HepG2 (cell line): ENCODE data around the gene KCNT2. TPM values are rescaled to one million over a fixed set of nuclear protein-coding genes. Genes with fewer than 3 reads are reported as not detected.

Experiments
- ATAC-seq: fragments of 200-7000 bp; cut with Tn5 transposase; 3 replicates; pipeline ENCODE4 v1.9.1; 2020; ENCODE audit warnings: mild to moderate bottlenecking, moderate library complexity
- BruUV-seq: library from RNA; stranded (reverse); fragments of 400-500 nt; replicated peaks from 2 replicates; lab custom pipeline; 2021; lab: Mats Ljungman, UMichigan
- CTCF ChIA-PET: fragments of 300-600 bp; formaldehyde crosslinking; extraction: SDS; loops from one replicate; lab custom pipeline; 2021; ENCODE audit warnings: low total read pairs, inconsistent platforms, low intra/inter-chr PET ratio; lab: Yijun Ruan, JAX
- POLR2A ChIA-PET: fragments of 350-600 bp; sonication (Branson Sonifier 250); formaldehyde crosslinking; loops from one replicate; lab custom pipeline; 2020; ENCODE audit warnings: antibody characterized with exemption, inconsistent platforms; lab: Yijun Ruan, JAX
- DNase-seq: peaks from one replicate; pipeline ENCODE4 v3.0.0-alpha.2; 2015; ENCODE audit warnings: low spot score
- FAIRE-seq: peaks from 3 replicates; lab custom pipeline; 2011; peaks lifted over from hg19 to GRCh38; lab: Jason Lieb, UNC
- H2AFZ ChIP-seq: one replicate; pipeline ENCODE4 v1.6.1; 2011; ENCODE audit warnings: low read length, inconsistent platforms
- H3K27ac ChIP-seq: fragments of 300-600 bp; 3 replicates; pipeline ENCODE4 v1.8.0; 2011; ENCODE audit warnings: mixed run types, mild to moderate bottlenecking, mixed read lengths, low read length, inconsistent platforms; ENCODE audit not compliant: insufficient read depth; ENCODE audit errors: extremely low read length
- H3K27me3 ChIP-seq, 2 experiments: fragments of 200-600 bp in 1 of 2; 2 replicates in 1 of 2; 3 replicates in 1 of 2; pipeline versions ENCODE4 v1.6.0 to v1.8.0; 2011; ENCODE audit warnings: low read length in 2 of 2, mild to moderate bottlenecking in 2 of 2, moderate library complexity in 2 of 2, inconsistent platforms in 1 of 2; ENCODE audit not compliant: insufficient read depth in 2 of 2, control insufficient read depth in 1 of 2
- H3K36me3 ChIP-seq, 2 experiments: fragments of 200-600 bp in 1 of 2; replicated peaks in 1 of 2; 2 replicates in 1 of 2; 3 replicates in 1 of 2; pipeline versions ENCODE4 v1.5.1 to v1.8.0; 2011; ENCODE audit warnings: low read length in 2 of 2, inconsistent platforms in 1 of 2; ENCODE audit not compliant: insufficient read depth in 2 of 2, control insufficient read depth in 1 of 2
- H3K4me1 ChIP-seq: 2 replicates; pipeline ENCODE4 v1.5.1; 2012; ENCODE audit warnings: low read length, inconsistent platforms; ENCODE audit not compliant: insufficient read depth
- H3K4me2 ChIP-seq: 2 replicates; pipeline ENCODE4 v1.6.0; 2011; ENCODE audit warnings: low read depth, low read length, inconsistent platforms
- H3K4me3 ChIP-seq, 3 experiments: fragments of 200-600 bp in 1 of 3; sonication (generic), shearing (Covaris generic) in 1 of 3; replicated peaks in 1 of 3; 2 replicates each; pipeline ENCODE4 v1.5.1; 2011 to 2016; ENCODE audit warnings: low read length in 3 of 3, inconsistent platforms in 2 of 3, low read depth in 2 of 3, mild to moderate bottlenecking in 2 of 3, control low read depth in 1 of 3, mixed read lengths in 1 of 3; ENCODE audit not compliant: insufficient read depth in 1 of 3
- H3K79me2 ChIP-seq: one replicate; pipeline ENCODE4 v1.6.1; 2011; ENCODE audit warnings: low read length, inconsistent platforms; ENCODE audit not compliant: insufficient read depth
- H3K9ac ChIP-seq: 2 replicates; pipeline ENCODE4 v1.6.0; 2011; ENCODE audit warnings: mild to moderate bottlenecking, low read depth, low read length, inconsistent platforms; ENCODE audit not compliant: insufficient read depth
- H3K9me3 ChIP-seq: 2 replicates; pipeline ENCODE4 v1.5.1; 2012; ENCODE audit warnings: mild to moderate bottlenecking, low read length
- H4K20me1 ChIP-seq: 2 replicates; pipeline ENCODE4 v1.6.0; 2011; ENCODE audit warnings: inconsistent platforms, mild to moderate bottlenecking, low read length, moderate library complexity; ENCODE audit not compliant: insufficient read depth
- E2F2 ChIP-seq: sonication (generic); formaldehyde crosslinking; IDR thresholded peaks from 2 replicates; pipeline ENCODE4 v1.4.0; 2020; ENCODE audit warnings: missing genetic modification reagents, borderline replicate concordance
- HOXA7 ChIP-seq: sonication (generic); formaldehyde crosslinking; IDR thresholded peaks from 2 replicates; pipeline ENCODE4 v1.8.1; 2022; ENCODE audit warnings: mild to moderate bottlenecking, missing genetic modification reagents, moderate library complexity
- KIAA2018 ChIP-seq: sonication (generic); formaldehyde crosslinking; IDR thresholded peaks from 2 replicates; pipeline ENCODE4 v1.5.0; 2020; ENCODE audit warnings: mild to moderate bottlenecking, missing genetic modification reagents, borderline replicate concordance
- MZF1 ChIP-seq: sonication (generic); formaldehyde crosslinking; IDR thresholded peaks from 2 replicates; pipeline ENCODE4 v1.8.1; 2023; ENCODE audit warnings: mild to moderate bottlenecking, missing genetic modification reagents, borderline replicate concordance
- NFATC3 ChIP-seq: sonication (generic); formaldehyde crosslinking; IDR thresholded peaks from 2 replicates; pipeline ENCODE4 v1.5.1; 2020; ENCODE audit warnings: mild to moderate bottlenecking, missing genetic modification reagents
- SALL2 ChIP-seq: sonication (generic); formaldehyde crosslinking; IDR thresholded peaks from 2 replicates; pipeline ENCODE4 v1.8.1; 2023; ENCODE audit warnings: mild to moderate bottlenecking, missing genetic modification reagents, inconsistent platforms
- SNAPC5 ChIP-seq: sonication (generic); formaldehyde crosslinking; IDR thresholded peaks from 2 replicates; pipeline ENCODE4 v1.8.1; 2023; ENCODE audit warnings: mild to moderate bottlenecking, missing genetic modification reagents, borderline replicate concordance
- TARDBP ChIP-seq: sonication (generic); formaldehyde crosslinking; IDR thresholded peaks from 2 replicates; pipeline ENCODE4 v1.8.0; 2022; ENCODE audit warnings: mild to moderate bottlenecking, missing genetic modification reagents
- ZNF230 ChIP-seq: sonication (generic); formaldehyde crosslinking; IDR thresholded peaks from 2 replicates; pipeline ENCODE4 v1.4.0; 2020; ENCODE audit warnings: mild to moderate bottlenecking, missing genetic modification reagents
- ZNF574 ChIP-seq: sonication (generic); formaldehyde crosslinking; IDR thresholded peaks from 2 replicates; pipeline ENCODE4 v1.4.0; 2020; ENCODE audit warnings: missing genetic modification reagents
- ZNF607 ChIP-seq: sonication (generic); formaldehyde crosslinking; IDR thresholded peaks from 2 replicates; pipeline ENCODE4 v1.5.1; 2020; ENCODE audit warnings: missing genetic modification reagents, mild to moderate bottlenecking, borderline replicate concordance
- ZSCAN20 ChIP-seq: sonication (generic); formaldehyde crosslinking; IDR thresholded peaks from 2 replicates; pipeline ENCODE4 v1.4.0; 2020; ENCODE audit warnings: missing genetic modification reagents, mild to moderate bottlenecking, borderline replicate concordance
- ZSCAN21 ChIP-seq: sonication (generic); formaldehyde crosslinking; IDR thresholded peaks from 2 replicates; pipeline ENCODE4 v1.8.0; 2022; ENCODE audit warnings: mild to moderate bottlenecking, missing genetic modification reagents, moderate library complexity, borderline replicate concordance
- in situ Hi-C: cut with HindIII; loops from 2 replicates; pipeline ENCODE4 v1.10.0; 2017; ENCODE audit warnings: low pct_unique_long_range_greater_than_20kb; ENCODE audit not compliant: extremely low pct_ligation_motif_present
- intact Hi-C: fragments of 100-400 bp; cut with micrococcal nuclease; formaldehyde crosslinking; loops from one replicate; pipeline ENCODE4 v1.10.0; 2022; ENCODE audit not compliant: unreplicated experiment
- polyA plus RNA-seq, 8 experiments: library from polyadenylated mRNA; depleted of rRNA in 3 of 8; stranded (reverse) in 7 of 8; unstranded in 1 of 8; fragments of >200 nt; fragmentation: Illumina TruSeq in 4 of 8; extraction: Trizol in 4 of 8; gene quantifications; 2 replicates each; pipeline versions ENCODE4 v1.2.1 to v1.2.3, GENCODE V29; 2011 to 2016; ENCODE audit warnings: low read depth in 4 of 8, missing spikeins in 1 of 8, mixed read lengths in 1 of 8; ENCODE audit not compliant: insufficient read depth in 1 of 8
- total RNA-seq, 5 experiments: library from RNA; depleted of rRNA; stranded (reverse); fragments of >200 nt; fragmentation: Illumina TruSeq; extraction: Trizol; gene quantifications; 2 replicates each; pipeline ENCODE4 v1.2.3, GENCODE V29; 2016; ENCODE audit warnings: low read depth in 1 of 5

Gene KCNT2
- total and polyA plus RNA-seq, 2 of the 13 experiments (the other 11 are each of a cell fraction or from before 2014, with no cell fraction given): not detected

GRCh38 chr1:196517193-196517592 is 91.0 kb downstream of the KCNT2 start:
- no peaks in the 10 kb centered on the region for H3K36me3 ChIP-seq
- POLR2A ChIA-PET: no interaction called here
- H3K79me2 ChIP-seq: no peaks in the 10 kb centered on the region
- FAIRE-seq: no peak
- H3K9ac ChIP-seq: no peak overlapping the region
- H2AFZ ChIP-seq: no peak overlapping the region
- H3K4me1 ChIP-seq: no peaks in the 10 kb centered on the region
- no peak for DNase-seq
- no peak overlapping the region for H3K4me2 ChIP-seq
- no TSS peak for BruUV-seq
- no peaks in the 10 kb centered on the region for H4K20me1 ChIP-seq
- no peak overlapping the region for H3K27ac ChIP-seq
- intact Hi-C loops: no loop called here
- H3K4me3 ChIP-seq: no peak overlapping the region
- H3K9me3 ChIP-seq: peaks cover 21% of the 10 kb centered on the region; the same call in 1 of the 2 replicates
- CTCF ChIA-PET: no interaction called here
- in situ Hi-C loops: no loop called here
- ATAC-seq: no peak
- no peaks in the 10 kb centered on the region for H3K27me3 ChIP-seq
- TF ChIP-seq SALL2 (CRISPR knock-in tag) (no peak), ZSCAN20 (CRISPR knock-in tag) (no peak), ZNF574 (CRISPR knock-in tag) (no peak), E2F2 (no peak), TARDBP (no peak), ZSCAN21 (CRISPR knock-in tag) (no peak), ZNF607 (CRISPR knock-in tag) (no peak), MZF1 (no peak), HOXA7 (no peak), ZNF230 (CRISPR knock-in tag) (no peak), KIAA2018 (CRISPR knock-in tag) (no peak), NFATC3 (CRISPR knock-in tag) (no peak), SNAPC5 (CRISPR knock-in tag) (no peak)
